Parathyroid adenoma (tissue), 2 donors: ENCODE data around the gene DYNC1I2.

Experiments used
- H2AFZ ChIP-seq: fragments of 300-600 bp; sonication (generic); one replicate; pipeline ENCODE4 v1.7.0; 2017; ENCODE audit warnings: antibody characterized with exemption, mild to moderate bottlenecking
- H3K27ac ChIP-seq: fragments of 300-600 bp; sonication (generic); one replicate; pipeline ENCODE4 v1.7.0; 2017
- H3K27me3 ChIP-seq: fragments of 300-600 bp; sonication (generic); one replicate; pipeline ENCODE4 v1.7.0; 2017; ENCODE audit warnings: low read length; ENCODE audit not compliant: control insufficient read depth, insufficient read depth
- H3K36me3 ChIP-seq: fragments of 300-600 bp; sonication (generic); one replicate; pipeline ENCODE4 v1.7.0; 2017; ENCODE audit warnings: low read length; ENCODE audit not compliant: control insufficient read depth, insufficient read depth
- H3K4me1 ChIP-seq: fragments of 300-600 bp; sonication (generic); one replicate; pipeline ENCODE4 v1.7.0; 2017; ENCODE audit warnings: control low read depth
- H3K4me2 ChIP-seq: fragments of 300-600 bp; sonication (generic); one replicate; pipeline ENCODE4 v1.7.0; 2017; ENCODE audit warnings: low read length
- H3K4me3 ChIP-seq: fragments of 300-600 bp; sonication (generic); one replicate; pipeline ENCODE4 v1.7.0; 2017; ENCODE audit warnings: low read depth, low read length
- H3K79me2 ChIP-seq: fragments of 300-600 bp; sonication (generic); one replicate; pipeline ENCODE4 v1.7.0; 2017; ENCODE audit warnings: control low read depth
- H3K9ac ChIP-seq: fragments of 300-600 bp; sonication (generic); one replicate; pipeline ENCODE4 v1.7.0; 2017; ENCODE audit warnings: mild to moderate bottlenecking
- H3K9me3 ChIP-seq: fragments of 300-600 bp; sonication (generic); one replicate; pipeline ENCODE4 v1.7.0; 2017; ENCODE audit warnings: low read length; ENCODE audit not compliant: control insufficient read depth
- TF ChIP-seq, protein P1 (sequence below): fragments of 300-600 bp; sonication (generic); IDR thresholded peaks from one replicate; pipeline ENCODE4 v1.7.0; 2017; ENCODE audit warnings: antibody characterized with exemption, mild to moderate bottlenecking
- donor health status: primary hyperparathyroidism.

Gene DYNC1I2

DNA sequence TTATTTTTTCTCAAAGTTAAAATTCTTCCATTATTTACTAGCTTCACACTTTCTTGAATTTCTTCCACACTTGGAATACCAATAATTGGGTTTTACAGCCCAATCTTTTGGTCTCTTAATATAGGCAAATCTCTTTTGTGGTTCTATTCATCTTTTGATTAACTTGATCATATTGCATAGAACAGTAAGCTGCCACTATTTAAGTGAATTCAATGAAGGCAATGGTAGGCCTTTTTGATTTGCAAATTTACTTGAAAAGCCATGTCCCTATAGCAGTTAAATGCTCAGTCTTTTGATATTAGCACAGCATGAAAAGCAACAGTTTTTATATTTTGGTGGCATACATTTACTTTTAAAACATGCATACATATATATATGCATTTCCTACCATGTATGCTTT, 20.2 kb upstream of the DYNC1I2 start:
- Histone ChIP-seq H3K27ac (no peak overlapping the region), H3K4me3 (no peak overlapping the region), H3K27me3 (no peaks in the 10 kb centered on the region), H3K79me2 (no peaks in the 10 kb centered on the region), H3K4me2 (no peak overlapping the region), H3K9me3 (no peaks in the 10 kb centered on the region), H3K9ac (no peak overlapping the region), H3K4me1 (no peaks in the 10 kb centered on the region), H2AFZ (no peak overlapping the region), H3K36me3 (no peaks in the 10 kb centered on the region)
- TF ChIP-seq, protein P1, sequence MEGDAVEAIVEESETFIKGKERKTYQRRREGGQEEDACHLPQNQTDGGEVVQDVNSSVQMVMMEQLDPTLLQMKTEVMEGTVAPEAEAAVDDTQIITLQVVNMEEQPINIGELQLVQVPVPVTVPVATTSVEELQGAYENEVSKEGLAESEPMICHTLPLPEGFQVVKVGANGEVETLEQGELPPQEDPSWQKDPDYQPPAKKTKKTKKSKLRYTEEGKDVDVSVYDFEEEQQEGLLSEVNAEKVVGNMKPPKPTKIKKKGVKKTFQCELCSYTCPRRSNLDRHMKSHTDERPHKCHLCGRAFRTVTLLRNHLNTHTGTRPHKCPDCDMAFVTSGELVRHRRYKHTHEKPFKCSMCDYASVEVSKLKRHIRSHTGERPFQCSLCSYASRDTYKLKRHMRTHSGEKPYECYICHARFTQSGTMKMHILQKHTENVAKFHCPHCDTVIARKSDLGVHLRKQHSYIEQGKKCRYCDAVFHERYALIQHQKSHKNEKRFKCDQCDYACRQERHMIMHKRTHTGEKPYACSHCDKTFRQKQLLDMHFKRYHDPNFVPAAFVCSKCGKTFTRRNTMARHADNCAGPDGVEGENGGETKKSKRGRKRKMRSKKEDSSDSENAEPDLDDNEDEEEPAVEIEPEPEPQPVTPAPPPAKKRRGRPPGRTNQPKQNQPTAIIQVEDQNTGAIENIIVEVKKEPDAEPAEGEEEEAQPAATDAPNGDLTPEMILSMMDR: no peak

DNA sequence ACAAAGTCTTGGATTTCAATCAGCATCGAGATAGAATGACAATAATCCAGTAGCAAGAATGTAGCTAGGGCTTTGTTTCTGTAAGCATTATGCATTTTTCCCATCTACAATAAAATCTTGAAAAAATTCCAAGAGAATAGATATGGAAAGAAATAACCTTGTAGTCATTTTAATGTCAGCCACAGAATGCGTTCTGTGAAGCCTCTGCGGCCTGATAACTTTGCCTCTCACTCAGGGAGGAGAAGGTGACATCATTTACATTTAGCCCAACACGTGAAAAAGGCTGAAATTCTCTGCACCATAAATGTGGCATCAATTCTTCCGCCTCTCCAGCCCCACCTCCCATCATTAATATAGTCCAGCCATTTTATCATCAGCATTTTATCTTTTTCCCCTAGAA, 19.1 kb upstream of the DYNC1I2 start:
- no peaks in the 10 kb centered on the region for H3K79me2 ChIP-seq
- H3K9ac ChIP-seq: no peak overlapping the region
- no peaks in the 10 kb centered on the region for H3K36me3 ChIP-seq
- H3K27ac ChIP-seq: no peak overlapping the region
- no peaks in the 10 kb centered on the region for H3K9me3 ChIP-seq
- no peak overlapping the region for H3K4me3 ChIP-seq
- no peaks in the 10 kb centered on the region for H3K27me3 ChIP-seq
- TF ChIP-seq, protein P1: no peak
- no peak overlapping the region for H3K4me2 ChIP-seq
- H3K4me1 ChIP-seq: no peaks in the 10 kb centered on the region
- H2AFZ ChIP-seq: peak overlapping the region; percentile 20

DNA sequence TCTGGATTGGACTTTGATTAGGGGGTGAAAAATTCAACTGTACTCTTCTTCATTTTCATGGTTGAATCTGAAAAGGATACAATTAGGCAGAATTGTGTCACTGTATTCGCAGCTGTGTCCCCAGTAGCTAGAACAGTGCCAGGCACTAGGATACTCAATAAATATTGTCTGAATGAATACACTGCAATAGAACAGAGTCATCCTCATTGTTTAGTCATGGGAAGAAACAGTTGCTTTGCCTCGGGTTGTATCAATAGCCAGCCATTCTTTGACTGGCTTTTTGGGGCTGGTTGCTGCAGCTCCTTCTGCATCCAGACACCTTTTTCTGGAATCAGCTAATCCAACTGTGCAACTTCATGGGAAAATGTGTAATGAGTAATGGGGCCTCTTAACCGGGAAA, 18.1 kb upstream of the DYNC1I2 start:
- H3K9me3 ChIP-seq: no peaks in the 10 kb centered on the region
- no peak overlapping the region for H3K27ac ChIP-seq
- TF ChIP-seq, protein P1: no peak

DNA sequence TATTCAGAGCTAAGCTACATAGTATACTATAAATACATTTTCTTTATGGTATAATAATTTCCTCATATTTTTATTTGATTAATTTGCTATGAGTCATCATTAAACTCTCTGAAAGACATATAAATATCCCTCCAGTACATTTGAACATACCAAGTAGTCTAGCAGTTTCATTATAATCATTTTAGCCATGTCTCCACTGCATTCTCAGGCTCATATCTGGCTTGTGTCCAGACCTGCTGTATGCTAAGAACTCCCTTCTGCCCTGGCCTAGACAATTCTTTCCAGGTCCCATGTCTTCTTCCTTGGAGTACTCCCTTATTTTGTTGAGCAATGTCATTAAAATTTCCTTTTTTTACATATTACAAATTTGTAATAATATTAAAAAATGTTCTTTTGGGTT, 16.6 kb upstream of the DYNC1I2 start:
- H3K4me2 ChIP-seq: no peak overlapping the region
- no peak overlapping the region for H3K4me3 ChIP-seq
- H3K9ac ChIP-seq: no peak overlapping the region
- H3K4me1 ChIP-seq: no peaks in the 10 kb centered on the region
- H2AFZ ChIP-seq: no peak overlapping the region
- TF ChIP-seq, protein P1: no peak
- no peaks in the 10 kb centered on the region for H3K36me3 ChIP-seq
- no peaks in the 10 kb centered on the region for H3K9me3 ChIP-seq
- no peaks in the 10 kb centered on the region for H3K79me2 ChIP-seq
- H3K27me3 ChIP-seq: no peaks in the 10 kb centered on the region
- H3K27ac ChIP-seq: no peak overlapping the region

More for the DNA sequence above, 18.1 kb upstream of the DYNC1I2 start:
- Histone ChIP-seq H2AFZ (no peak overlapping the region), H3K4me3 (no peak overlapping the region), H3K27me3 (no peaks in the 10 kb centered on the region), H3K4me2 (no peak overlapping the region), H3K79me2 (no peaks in the 10 kb centered on the region), H3K4me1 (no peaks in the 10 kb centered on the region), H3K9ac (no peak overlapping the region), H3K36me3 (no peaks in the 10 kb centered on the region)

DNA sequence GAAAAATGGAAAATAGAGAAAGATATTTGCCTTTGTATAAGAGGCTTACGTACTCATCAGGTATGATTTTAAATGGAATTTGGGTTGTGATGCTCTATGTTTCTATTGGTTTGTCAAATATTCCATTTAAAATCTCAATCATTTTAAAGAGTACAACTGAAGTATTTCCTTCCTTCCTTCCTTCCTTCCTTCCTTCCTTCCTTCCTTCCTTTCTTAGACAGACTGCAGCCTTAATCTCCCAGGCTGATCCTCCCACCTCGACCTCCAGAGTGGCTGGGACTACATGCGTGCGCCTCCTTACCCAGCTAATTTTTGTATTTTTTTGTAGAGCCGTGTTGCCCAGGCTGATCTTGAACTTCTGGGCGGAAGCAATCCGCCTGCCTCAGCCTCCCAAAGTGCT, 15.4 kb upstream of the DYNC1I2 start:
- no peaks in the 10 kb centered on the region for H3K36me3 ChIP-seq
- H2AFZ ChIP-seq: no peak overlapping the region
- H3K27me3 ChIP-seq: no peaks in the 10 kb centered on the region
- no peaks in the 10 kb centered on the region for H3K9me3 ChIP-seq
- H3K4me3 ChIP-seq: no peak overlapping the region
- TF ChIP-seq, protein P1: no peak
- no peak overlapping the region for H3K4me2 ChIP-seq
- no peaks in the 10 kb centered on the region for H3K4me1 ChIP-seq
- H3K79me2 ChIP-seq: no peaks in the 10 kb centered on the region
- no peak overlapping the region for H3K27ac ChIP-seq
- no peak overlapping the region for H3K9ac ChIP-seq
